ENCODE measurements around the gene ZNF91.
"Not testable (repeated sequence)": the region's sequence is repeated elsewhere in the genome, so short reads cannot be mapped to it uniquely, and the experiment has no call there.

The ZNF91 gene

DNA sequence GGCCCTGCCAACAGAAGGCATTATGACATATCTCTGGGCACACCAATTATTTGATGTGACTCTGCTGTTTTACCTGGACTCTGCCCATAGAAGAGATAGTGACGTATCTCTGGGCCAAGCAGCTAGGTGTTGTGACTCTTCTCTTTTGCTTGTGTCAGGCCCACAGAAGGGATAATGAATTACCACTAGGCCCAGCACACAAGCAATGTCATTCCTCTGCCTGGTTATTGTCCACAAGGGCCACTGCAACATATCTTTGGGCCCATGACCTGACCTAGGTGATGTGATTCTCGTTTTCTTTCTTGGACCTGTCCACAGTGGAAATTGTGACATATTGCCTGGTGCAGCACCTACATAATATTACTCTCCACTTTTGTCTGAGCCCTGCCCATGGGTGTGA lies 80.0 kb downstream of the ZNF91 start:
- no peak for DNase-seq

DNA sequence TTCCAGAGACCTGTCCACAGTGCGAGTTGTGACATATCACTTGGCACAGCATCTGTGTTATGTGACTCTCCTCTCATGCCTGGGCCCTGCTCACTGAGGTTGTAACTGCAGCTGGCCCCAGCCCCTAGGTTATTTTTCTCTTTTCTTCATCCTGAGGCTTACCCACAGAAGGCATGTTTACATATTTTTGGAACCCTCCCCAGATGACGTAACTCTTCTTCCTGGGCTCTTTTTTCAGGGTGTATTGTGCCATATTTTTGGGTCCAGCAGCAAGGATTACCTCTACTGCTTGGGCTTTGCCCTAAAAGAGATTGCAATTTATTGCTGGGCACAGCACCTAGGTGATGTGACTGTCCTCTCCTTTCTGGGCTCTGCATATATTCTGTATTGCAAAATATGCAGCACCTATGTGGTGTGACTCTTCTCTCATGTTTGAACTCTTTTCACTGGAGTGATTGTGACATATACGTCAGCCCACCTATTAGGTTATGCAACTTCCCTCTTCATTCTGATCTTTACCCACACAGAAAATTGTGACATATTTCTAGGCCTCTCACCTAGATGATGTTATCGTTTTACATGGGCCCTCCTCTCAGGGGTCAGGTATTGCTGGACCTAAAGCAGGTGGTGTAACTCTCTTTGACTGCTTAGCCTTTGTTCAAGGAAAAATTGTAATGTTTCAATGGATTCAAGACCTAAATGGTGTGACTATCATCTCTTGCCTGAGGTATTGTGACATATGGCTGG lies 80.6 kb downstream of the ZNF91 start:
- DNase-seq, result no peak

DNA sequence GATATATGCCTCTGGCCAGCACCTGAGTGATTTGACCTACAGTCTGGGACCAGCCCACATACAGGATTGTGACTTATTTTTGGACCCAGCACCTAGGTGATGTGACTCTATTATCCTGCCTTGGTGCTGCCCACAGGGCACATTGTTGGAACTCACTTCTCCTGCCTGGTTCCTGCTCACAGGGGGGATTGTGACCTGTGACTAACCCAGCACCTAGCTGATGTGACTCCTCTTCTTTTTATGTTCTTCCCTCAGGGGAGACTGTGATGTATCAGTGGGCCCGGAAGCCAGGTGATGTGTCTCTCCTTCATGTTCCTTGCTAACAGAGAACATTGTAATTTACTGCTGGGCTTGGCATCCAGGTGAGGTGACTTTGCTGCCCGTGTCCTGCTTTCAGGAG lies 82.1 kb downstream of the ZNF91 start:
- DNase-seq, result no peak

DNA sequence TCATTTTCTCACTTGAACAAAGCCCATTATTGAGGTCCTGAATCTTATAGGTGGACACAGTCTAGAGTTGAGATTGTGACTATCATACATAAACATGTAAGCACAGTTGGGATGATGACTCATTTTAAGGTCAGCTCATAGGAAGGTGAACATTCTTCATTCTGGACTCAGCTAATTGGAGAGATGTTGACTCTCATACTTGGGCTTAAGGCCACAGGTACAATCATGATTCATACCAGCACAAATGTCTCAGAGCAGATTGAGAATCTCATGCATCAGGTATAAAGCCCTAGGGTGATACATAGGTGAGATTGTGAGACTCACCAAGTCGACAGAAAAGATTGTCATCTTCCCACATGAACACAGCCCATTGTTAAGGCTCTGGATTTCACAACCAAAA lies 82.8 kb downstream of the ZNF91 start:
- DNase-seq, result no peak

DNA sequence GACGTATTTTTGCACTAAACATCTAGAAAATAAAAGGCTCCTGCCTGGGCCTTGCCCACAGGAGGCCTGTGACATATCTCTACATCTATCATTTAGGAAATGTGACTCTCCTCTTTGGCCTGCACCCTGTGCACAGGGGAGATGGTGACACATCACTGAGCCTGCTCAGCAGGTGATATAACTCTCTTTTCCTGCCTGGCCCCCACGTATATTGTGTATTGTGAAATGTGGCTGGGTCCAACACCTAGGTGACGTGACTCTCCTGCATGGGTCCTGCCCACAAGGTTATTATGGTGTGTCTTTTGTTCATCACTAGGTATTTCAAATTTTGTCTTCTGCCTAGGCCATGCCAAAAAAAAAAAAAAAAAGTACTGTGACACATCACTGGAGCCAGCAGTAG lies 83.7 kb downstream of the ZNF91 start:
- no peak for DNase-seq

DNA sequence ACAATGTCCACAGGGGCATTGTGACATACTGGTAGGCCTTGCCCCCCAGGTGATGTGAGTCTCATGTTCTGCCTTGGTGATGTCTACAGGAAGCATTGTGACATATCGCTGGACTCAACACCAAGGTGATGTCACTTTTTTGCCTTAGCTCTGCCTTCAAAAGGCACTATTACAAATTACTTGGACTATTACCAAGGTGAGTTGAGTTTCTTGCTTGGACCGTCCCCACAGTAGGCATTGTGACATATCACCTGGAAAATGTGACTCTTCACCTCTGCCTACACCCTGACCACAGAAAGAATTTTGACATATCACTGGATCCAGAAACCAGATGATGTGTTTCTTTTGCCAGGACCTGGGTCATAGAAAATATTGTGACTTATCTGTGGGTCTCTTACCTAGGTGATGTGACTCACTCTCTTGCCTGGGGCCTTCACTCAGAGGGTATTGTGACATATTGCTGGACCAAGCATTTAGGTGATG lies 84.5 kb downstream of the ZNF91 start:
- no peak for DNase-seq

DNA sequence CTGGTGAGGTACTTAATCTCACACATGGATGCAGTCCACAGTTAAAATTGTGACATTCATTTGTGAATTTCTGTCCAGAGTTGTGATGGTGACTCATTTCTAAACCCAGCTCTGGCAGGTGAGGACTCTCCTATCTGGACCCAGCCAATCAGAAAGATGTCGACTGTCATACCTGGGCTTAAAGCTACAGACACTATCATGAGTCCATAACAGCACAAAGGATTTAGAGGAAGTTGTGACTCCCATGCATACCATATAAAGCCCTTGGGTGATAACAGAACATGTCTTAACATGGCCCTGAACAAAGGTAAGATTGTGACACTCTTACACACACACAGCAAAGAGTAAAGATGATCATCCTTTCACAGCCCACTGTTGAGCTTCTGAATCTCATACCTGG lies 85.3 kb downstream of the ZNF91 start:
- no peak for DNase-seq

DNA sequence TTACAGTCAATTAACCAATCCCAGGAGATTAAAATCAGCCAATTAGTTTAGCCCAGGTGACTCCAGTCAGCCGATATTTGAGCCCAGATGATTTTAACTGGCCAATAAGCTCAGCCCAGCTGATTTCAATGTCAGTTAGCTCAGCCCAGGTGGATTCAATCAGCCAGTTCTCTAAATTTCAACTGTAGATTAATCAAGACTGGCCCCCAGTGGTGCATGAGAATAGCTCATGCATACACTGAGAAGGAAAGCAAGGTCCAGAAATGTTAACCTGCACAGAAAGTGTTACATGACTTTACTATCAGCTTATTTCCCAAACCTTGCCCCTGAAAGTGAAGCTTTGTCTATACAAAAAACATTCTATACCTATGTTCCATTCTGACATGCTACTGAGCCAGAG lies 89.7 kb downstream of the ZNF91 start:
- DNase-seq, result no peak

DNA sequence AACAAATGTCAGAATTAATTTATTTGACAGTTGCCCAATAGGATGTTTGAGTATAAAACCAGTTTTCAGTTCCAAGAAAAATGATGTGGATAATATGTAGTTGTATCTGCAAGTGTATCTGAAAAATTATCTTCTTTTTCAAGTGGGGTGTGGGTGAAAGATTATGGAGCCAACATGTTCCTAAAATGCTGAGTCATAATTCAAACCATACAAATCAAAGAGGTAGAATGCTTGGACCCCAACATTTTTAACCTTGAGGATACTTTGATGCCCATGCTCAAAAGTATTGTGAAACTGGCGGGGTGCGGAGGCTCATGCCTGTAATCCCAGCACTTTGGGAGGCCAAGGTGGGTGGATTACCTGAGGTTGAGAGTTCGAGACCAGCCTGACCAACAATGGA lies 91.0 kb downstream of the ZNF91 start:
- no peak for DNase-seq

DNA sequence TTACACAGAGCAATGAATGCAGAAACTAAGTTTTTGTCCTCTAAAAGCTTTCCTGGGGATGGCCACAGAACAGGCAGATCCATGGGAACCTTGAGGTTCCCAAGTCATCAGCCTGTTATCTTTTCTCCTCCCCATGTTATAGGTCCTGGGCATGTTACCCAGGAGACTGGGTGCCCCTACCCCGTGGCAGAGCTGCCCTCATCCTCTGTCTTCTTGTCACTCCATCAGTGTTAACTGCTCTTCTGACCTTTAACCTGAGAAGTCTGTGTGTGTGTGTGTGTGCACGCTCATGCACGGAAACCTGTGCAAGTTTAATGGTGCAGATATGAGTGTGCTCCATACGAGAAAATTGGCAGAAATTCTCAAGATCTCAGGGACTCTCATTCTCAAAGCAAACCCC lies 101.1 kb downstream of the ZNF91 start:
- DNase-seq, result no peak

DNA sequence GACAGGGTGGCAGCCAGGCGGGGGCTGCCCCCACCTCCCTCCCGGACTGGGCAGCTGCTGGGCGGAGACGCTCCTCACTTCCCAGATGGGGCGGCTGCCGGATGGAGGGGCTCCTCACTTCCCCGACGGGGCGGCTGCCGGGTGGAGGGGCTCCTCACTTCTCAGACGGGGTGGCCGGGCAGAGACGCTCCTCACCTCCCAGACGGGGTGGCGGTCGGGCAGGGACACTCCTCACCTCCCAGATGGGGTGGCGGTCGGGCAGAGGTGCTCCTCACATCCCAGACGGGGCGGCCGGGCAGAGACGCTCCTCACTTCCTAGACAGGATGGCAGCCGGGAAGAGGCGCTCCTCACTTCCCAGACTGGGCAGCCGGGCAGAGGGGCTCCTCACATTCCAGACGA lies 105.3 kb downstream of the ZNF91 start:
- DNase-seq, result not testable (repeated sequence)

Data from T-helper 2 cell (primary cell).